ENCODE results near the gene TREML4. TPM values are rescaled to one million over a fixed set of nuclear protein-coding genes. Genes with fewer than 3 reads are reported as not detected.

Gene TREML4
- total and polyA plus RNA-seq, 9 of the 15 experiments (the other 6 are each of a cell fraction or from before 2014, with no cell fraction given): not detected

DNA sequence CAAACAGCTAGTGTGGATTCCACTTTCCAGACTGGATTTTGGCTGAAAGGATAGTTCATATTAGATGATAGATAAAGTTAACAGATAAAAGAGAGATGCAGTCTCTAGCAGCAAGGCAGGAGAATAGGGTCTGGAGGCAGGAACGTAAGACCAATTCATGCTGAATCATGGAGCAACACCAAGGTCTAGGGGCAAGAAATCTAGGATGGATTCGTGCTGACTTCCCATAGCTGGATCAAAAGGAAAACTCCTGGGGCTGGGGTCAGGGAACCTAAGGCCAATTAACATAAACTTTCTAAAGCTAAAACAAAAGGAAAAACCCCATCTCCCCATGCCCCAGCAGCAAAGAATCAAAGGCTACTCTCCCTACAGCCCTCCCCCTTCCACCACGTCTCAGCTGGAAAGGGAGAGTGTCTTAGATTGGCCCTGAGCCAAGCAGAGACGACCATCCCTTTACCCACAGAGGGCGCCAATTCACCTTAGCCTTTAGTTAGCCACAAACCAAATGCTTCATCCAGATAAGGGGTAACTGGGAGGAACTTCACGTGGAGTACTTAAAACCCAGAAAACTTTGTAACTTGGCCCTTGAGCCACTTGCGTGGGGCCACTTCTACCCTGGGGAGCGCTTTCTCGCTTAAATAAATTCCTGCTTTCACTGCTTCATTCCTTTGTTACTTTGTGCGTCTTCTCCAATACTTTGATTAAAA lies 50.7 kb downstream of the TREML4 start (continued):
- TF ChIP-seq, protein P1, sequence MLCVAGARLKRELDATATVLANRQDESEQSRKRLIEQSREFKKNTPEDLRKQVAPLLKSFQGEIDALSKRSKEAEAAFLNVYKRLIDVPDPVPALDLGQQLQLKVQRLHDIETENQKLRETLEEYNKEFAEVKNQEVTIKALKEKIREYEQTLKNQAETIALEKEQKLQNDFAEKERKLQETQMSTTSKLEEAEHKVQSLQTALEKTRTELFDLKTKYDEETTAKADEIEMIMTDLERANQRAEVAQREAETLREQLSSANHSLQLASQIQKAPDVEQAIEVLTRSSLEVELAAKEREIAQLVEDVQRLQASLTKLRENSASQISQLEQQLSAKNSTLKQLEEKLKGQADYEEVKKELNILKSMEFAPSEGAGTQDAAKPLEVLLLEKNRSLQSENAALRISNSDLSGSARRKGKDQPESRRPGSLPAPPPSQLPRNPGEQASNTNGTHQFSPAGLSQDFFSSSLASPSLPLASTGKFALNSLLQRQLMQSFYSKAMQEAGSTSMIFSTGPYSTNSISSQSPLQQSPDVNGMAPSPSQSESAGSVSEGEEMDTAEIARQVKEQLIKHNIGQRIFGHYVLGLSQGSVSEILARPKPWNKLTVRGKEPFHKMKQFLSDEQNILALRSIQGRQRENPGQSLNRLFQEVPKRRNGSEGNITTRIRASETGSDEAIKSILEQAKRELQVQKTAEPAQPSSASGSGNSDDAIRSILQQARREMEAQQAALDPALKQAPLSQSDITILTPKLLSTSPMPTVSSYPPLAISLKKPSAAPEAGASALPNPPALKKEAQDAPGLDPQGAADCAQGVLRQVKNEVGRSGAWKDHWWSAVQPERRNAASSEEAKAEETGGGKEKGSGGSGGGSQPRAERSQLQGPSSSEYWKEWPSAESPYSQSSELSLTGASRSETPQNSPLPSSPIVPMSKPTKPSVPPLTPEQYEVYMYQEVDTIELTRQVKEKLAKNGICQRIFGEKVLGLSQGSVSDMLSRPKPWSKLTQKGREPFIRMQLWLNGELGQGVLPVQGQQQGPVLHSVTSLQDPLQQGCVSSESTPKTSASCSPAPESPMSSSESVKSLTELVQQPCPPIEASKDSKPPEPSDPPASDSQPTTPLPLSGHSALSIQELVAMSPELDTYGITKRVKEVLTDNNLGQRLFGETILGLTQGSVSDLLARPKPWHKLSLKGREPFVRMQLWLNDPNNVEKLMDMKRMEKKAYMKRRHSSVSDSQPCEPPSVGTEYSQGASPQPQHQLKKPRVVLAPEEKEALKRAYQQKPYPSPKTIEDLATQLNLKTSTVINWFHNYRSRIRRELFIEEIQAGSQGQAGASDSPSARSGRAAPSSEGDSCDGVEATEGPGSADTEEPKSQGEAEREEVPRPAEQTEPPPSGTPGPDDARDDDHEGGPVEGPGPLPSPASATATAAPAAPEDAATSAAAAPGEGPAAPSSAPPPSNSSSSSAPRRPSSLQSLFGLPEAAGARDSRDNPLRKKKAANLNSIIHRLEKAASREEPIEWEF (CRISPR knock-in tag; IDR thresholded peaks at IDR 0.05): no peak
- no peak for TF ChIP-seq CSDE1 (IDR thresholded peaks at IDR 0.05)
- TF ChIP-seq, protein P2, sequence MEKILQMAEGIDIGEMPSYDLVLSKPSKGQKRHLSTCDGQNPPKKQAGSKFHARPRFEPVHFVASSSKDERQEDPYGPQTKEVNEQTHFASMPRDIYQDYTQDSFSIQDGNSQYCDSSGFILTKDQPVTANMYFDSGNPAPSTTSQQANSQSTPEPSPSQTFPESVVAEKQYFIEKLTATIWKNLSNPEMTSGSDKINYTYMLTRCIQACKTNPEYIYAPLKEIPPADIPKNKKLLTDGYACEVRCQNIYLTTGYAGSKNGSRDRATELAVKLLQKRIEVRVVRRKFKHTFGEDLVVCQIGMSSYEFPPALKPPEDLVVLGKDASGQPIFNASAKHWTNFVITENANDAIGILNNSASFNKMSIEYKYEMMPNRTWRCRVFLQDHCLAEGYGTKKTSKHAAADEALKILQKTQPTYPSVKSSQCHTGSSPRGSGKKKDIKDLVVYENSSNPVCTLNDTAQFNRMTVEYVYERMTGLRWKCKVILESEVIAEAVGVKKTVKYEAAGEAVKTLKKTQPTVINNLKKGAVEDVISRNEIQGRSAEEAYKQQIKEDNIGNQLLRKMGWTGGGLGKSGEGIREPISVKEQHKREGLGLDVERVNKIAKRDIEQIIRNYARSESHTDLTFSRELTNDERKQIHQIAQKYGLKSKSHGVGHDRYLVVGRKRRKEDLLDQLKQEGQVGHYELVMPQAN (IDR thresholded peaks at IDR 0.05; ENCODE audit: borderline replicate concordance): 0 out of 2 replicates have a peak, but pooled peaks have one; percentile 19
- TF ChIP-seq MAFK (IDR thresholded peaks at IDR 0.05; ENCODE audit: low read length): no peak
- TF ChIP-seq, protein P3, sequence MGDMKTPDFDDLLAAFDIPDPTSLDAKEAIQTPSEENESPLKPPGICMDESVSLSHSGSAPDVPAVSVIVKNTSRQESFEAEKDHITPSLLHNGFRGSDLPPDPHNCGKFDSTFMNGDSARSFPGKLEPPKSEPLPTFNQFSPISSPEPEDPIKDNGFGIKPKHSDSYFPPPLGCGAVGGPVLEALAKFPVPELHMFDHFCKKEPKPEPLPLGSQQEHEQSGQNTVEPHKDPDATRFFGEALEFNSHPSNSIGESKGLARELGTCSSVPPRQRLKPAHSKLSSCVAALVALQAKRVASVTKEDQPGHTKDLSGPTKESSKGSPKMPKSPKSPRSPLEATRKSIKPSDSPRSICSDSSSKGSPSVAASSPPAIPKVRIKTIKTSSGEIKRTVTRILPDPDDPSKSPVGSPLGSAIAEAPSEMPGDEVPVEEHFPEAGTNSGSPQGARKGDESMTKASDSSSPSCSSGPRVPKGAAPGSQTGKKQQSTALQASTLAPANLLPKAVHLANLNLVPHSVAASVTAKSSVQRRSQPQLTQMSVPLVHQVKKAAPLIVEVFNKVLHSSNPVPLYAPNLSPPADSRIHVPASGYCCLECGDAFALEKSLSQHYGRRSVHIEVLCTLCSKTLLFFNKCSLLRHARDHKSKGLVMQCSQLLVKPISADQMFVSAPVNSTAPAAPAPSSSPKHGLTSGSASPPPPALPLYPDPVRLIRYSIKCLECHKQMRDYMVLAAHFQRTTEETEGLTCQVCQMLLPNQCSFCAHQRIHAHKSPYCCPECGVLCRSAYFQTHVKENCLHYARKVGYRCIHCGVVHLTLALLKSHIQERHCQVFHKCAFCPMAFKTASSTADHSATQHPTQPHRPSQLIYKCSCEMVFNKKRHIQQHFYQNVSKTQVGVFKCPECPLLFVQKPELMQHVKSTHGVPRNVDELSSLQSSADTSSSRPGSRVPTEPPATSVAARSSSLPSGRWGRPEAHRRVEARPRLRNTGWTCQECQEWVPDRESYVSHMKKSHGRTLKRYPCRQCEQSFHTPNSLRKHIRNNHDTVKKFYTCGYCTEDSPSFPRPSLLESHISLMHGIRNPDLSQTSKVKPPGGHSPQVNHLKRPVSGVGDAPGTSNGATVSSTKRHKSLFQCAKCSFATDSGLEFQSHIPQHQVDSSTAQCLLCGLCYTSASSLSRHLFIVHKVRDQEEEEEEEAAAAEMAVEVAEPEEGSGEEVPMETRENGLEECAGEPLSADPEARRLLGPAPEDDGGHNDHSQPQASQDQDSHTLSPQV (IDR thresholded peaks at IDR 0.05): no peak
- TF ChIP-seq, protein P4, sequence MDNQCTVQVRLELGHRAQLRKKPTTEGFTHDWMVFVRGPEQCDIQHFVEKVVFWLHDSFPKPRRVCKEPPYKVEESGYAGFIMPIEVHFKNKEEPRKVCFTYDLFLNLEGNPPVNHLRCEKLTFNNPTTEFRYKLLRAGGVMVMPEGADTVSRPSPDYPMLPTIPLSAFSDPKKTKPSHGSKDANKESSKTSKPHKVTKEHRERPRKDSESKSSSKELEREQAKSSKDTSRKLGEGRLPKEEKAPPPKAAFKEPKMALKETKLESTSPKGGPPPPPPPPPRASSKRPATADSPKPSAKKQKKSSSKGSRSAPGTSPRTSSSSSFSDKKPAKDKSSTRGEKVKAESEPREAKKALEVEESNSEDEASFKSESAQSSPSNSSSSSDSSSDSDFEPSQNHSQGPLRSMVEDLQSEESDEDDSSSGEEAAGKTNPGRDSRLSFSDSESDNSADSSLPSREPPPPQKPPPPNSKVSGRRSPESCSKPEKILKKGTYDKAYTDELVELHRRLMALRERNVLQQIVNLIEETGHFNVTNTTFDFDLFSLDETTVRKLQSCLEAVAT (IDR thresholded peaks at IDR 0.05): peak in 1 of 2 experiments; percentile 95; a peak in 2 of 4 replicates
- TF ChIP-seq, protein P5, sequence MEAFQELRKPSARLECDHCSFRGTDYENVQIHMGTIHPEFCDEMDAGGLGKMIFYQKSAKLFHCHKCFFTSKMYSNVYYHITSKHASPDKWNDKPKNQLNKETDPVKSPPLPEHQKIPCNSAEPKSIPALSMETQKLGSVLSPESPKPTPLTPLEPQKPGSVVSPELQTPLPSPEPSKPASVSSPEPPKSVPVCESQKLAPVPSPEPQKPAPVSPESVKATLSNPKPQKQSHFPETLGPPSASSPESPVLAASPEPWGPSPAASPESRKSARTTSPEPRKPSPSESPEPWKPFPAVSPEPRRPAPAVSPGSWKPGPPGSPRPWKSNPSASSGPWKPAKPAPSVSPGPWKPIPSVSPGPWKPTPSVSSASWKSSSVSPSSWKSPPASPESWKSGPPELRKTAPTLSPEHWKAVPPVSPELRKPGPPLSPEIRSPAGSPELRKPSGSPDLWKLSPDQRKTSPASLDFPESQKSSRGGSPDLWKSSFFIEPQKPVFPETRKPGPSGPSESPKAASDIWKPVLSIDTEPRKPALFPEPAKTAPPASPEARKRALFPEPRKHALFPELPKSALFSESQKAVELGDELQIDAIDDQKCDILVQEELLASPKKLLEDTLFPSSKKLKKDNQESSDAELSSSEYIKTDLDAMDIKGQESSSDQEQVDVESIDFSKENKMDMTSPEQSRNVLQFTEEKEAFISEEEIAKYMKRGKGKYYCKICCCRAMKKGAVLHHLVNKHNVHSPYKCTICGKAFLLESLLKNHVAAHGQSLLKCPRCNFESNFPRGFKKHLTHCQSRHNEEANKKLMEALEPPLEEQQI (IDR thresholded peaks at IDR 0.05): no peak
- peak; percentile 58; the same call in 1 of the 2 replicates for TF ChIP-seq TOE1 (IDR thresholded peaks at IDR 0.05; ENCODE audit: borderline replicate concordance)
- no peak for TF ChIP-seq TOE1 (CRISPR knock-in tag; IDR thresholded peaks at IDR 0.05; ENCODE audit: borderline replicate concordance, low read depth)
- peak; percentile 29 for TF ChIP-seq NEUROD1 (IDR thresholded peaks at IDR 0.05; ENCODE audit: borderline replicate concordance, low read depth, low read length, partially characterized antibody)
